ENCODE data around the gene UBE2C.

The UBE2C gene

DNA sequence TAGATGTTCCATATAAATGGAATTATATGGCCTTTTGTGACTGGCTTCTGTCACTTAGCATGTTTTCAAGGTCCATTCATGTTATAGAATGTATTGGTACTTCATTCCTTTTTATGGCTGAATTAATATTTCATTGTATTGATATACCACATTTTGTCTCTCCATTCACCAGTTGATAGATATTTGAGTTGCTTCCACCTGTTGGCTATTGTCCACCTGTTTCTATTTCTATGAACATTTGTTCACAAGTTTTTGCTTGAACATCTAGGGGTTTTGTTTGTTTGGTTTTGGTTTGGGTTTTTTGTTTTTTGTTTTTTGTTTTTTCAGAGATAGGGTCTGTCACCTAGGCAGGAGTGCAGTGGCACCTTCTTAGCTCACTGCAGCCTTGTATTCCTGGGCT lies 44.0 kb upstream of the UBE2C start:
- TF ChIP-seq, protein P1, sequence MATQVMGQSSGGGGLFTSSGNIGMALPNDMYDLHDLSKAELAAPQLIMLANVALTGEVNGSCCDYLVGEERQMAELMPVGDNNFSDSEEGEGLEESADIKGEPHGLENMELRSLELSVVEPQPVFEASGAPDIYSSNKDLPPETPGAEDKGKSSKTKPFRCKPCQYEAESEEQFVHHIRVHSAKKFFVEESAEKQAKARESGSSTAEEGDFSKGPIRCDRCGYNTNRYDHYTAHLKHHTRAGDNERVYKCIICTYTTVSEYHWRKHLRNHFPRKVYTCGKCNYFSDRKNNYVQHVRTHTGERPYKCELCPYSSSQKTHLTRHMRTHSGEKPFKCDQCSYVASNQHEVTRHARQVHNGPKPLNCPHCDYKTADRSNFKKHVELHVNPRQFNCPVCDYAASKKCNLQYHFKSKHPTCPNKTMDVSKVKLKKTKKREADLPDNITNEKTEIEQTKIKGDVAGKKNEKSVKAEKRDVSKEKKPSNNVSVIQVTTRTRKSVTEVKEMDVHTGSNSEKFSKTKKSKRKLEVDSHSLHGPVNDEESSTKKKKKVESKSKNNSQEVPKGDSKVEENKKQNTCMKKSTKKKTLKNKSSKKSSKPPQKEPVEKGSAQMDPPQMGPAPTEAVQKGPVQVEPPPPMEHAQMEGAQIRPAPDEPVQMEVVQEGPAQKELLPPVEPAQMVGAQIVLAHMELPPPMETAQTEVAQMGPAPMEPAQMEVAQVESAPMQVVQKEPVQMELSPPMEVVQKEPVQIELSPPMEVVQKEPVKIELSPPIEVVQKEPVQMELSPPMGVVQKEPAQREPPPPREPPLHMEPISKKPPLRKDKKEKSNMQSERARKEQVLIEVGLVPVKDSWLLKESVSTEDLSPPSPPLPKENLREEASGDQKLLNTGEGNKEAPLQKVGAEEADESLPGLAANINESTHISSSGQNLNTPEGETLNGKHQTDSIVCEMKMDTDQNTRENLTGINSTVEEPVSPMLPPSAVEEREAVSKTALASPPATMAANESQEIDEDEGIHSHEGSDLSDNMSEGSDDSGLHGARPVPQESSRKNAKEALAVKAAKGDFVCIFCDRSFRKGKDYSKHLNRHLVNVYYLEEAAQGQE (IDR thresholded peaks at IDR 0.05; ENCODE audit: insufficient replicate concordance, low read depth): no peak
- no peak for TF ChIP-seq GABPA (IDR thresholded peaks at IDR 0.05; ENCODE audit: low read depth)
- no peak for TF ChIP-seq SPI1 (IDR thresholded peaks at IDR 0.05; ENCODE audit: borderline replicate concordance, low read depth)
- TF ChIP-seq POLR2AphosphoS5 (IDR thresholded peaks at IDR 0.05; ENCODE audit: low read depth): no peak
- Histone ChIP-seq H3K27ac (replicated peaks) (no peak overlapping the region), H3K4me3 (replicated peaks; ENCODE audit: insufficient read depth, low read length) (no peak overlapping the region), H3K27me3 (ENCODE audit: insufficient read depth, poor library complexity, severe bottlenecking) (no peaks in the 10 kb centered on the region)
- DNase-seq (ENCODE audit: low read depth in 1 of 2, low spot score in 1 of 2): no peak

DNA sequence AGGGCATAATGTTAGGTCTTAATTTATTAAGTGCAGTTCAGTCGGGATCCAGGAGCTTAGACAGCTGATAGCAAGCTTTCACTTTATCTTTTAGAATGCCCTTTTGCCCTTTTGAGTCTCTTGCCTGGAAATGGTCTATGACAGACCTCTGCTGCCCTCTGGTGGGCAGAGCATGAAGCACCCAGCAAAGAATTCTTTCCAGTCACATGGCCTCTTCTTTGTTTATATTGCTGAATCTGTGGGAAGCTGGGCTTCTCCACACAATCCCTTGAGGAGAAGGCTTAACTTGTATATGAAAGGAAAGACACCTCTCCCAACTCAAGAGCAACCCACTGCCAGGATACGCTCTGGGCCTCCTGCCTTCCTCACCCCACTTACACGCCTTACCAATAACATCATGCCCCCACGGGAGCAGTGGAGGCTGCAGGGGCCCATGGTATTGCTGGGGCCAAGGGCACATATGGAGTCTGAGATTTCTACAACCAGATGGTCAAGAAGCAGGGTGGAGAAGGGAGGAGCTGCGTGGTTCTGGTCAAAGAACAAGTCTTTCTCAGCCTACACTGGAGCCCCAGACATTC lies 41.2 kb upstream of the UBE2C start:
- Histone ChIP-seq H3K27ac (replicated peaks) (no peak overlapping the region), H3K27me3 (ENCODE audit: insufficient read depth, poor library complexity, severe bottlenecking) (no peaks in the 10 kb centered on the region), H3K4me3 (replicated peaks; ENCODE audit: insufficient read depth, low read length) (no peak overlapping the region)
- peak; percentile 41 to 75 for DNase-seq (ENCODE audit: low read depth in 1 of 2, low spot score in 1 of 2)
- TF ChIP-seq, protein P2, sequence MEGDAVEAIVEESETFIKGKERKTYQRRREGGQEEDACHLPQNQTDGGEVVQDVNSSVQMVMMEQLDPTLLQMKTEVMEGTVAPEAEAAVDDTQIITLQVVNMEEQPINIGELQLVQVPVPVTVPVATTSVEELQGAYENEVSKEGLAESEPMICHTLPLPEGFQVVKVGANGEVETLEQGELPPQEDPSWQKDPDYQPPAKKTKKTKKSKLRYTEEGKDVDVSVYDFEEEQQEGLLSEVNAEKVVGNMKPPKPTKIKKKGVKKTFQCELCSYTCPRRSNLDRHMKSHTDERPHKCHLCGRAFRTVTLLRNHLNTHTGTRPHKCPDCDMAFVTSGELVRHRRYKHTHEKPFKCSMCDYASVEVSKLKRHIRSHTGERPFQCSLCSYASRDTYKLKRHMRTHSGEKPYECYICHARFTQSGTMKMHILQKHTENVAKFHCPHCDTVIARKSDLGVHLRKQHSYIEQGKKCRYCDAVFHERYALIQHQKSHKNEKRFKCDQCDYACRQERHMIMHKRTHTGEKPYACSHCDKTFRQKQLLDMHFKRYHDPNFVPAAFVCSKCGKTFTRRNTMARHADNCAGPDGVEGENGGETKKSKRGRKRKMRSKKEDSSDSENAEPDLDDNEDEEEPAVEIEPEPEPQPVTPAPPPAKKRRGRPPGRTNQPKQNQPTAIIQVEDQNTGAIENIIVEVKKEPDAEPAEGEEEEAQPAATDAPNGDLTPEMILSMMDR (IDR thresholded peaks at IDR 0.05; ENCODE audit: insufficient read depth, low read length): peak; percentile 84
- TF ChIP-seq, protein P1 (IDR thresholded peaks at IDR 0.05; ENCODE audit: insufficient replicate concordance, low read depth): no peak

DNA sequence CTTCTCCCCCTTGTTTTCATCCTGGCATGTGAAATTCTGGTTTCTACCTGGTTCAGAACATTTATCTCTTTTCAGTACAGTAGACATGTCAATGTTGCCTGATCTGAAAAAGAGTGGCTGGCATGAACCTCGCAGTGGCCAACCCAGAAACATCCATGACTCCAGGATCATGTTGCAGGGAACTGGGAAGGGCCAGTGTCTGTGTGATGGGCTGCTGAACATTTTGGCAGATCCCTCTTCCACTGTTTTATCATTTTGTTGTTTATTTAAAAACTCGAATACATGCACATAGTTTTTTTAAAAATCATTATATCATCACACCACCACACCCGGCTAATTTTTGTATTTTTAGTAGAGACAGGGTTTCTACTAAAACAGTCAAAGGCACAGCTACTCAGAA lies 39.8 kb upstream of the UBE2C start:
- TF ChIP-seq, protein P1 (IDR thresholded peaks at IDR 0.05; ENCODE audit: insufficient replicate concordance, low read depth): no peak
- TF ChIP-seq SPI1 (IDR thresholded peaks at IDR 0.05; ENCODE audit: borderline replicate concordance, low read depth) (no peak), POLR2AphosphoS5 (IDR thresholded peaks at IDR 0.05; ENCODE audit: low read depth) (no peak), GABPA (IDR thresholded peaks at IDR 0.05; ENCODE audit: low read depth) (no peak)
- TF ChIP-seq, protein P2 (IDR thresholded peaks at IDR 0.05; ENCODE audit: insufficient read depth, low read length): no peak
- no peak for DNase-seq (ENCODE audit: low read depth in 1 of 2, low spot score in 1 of 2)
- H3K27ac ChIP-seq (replicated peaks): no peak overlapping the region
- no peak overlapping the region for H3K4me3 ChIP-seq (replicated peaks; ENCODE audit: insufficient read depth, low read length)
- H3K27me3 ChIP-seq (ENCODE audit: insufficient read depth, poor library complexity, severe bottlenecking): no peaks in the 10 kb centered on the region

Data from HL-60 (cell line).